H1 (cell line): ENCODE data around the gene NR1I2. TPM values are rescaled to one million over a fixed set of nuclear protein-coding genes. Genes with fewer than 3 reads are reported as not detected.

Experiments
- NANOG ChIP-seq: IDR thresholded peaks from 2 replicates; pipeline ENCODE4 v1.6.1; 2011; ENCODE audit warnings: low read length, low read depth, mild to moderate bottlenecking, inconsistent platforms; ENCODE audit not compliant: insufficient read depth, poor library complexity, severe bottlenecking
- PHF8 ChIP-seq: fragments of 200-600 bp; sonication (generic); conservative IDR thresholded peaks from 2 replicates; pipeline ENCODE4 v1.7.1; 2012; ENCODE audit warnings: low read depth, mild to moderate bottlenecking, inconsistent platforms, low read length, moderate library complexity
- RBBP5 ChIP-seq: IDR thresholded peaks from 2 replicates; pipeline ENCODE4 v1.7.1; 2012; ENCODE audit warnings: low read depth, mild to moderate bottlenecking, inconsistent platforms, low read length, moderate library complexity, borderline replicate concordance
- SIN3A ChIP-seq, 2 experiments: IDR thresholded peaks in 1 of 2; conservative IDR thresholded peaks in 1 of 2; 2 replicates each; pipeline ENCODE4 v1.6.1; 2011 to 2012; ENCODE audit warnings: low read length in 2 of 2, improper control_type of control experiment in 1 of 2, low read depth in 1 of 2, mild to moderate bottlenecking in 1 of 2
- SIX5 ChIP-seq: IDR thresholded peaks from 2 replicates; pipeline ENCODE4 v1.6.1; 2011; ENCODE audit warnings: mild to moderate bottlenecking, low read depth, low read length
- SP2 ChIP-seq: IDR thresholded peaks from 2 replicates; pipeline ENCODE4 v1.6.1; 2012; ENCODE audit warnings: mild to moderate bottlenecking, low read length, inconsistent platforms
- SP4 ChIP-seq: IDR thresholded peaks from 2 replicates; pipeline ENCODE4 v1.6.1; 2012; ENCODE audit warnings: low read length, inconsistent platforms
- SRF ChIP-seq: IDR thresholded peaks from 2 replicates; pipeline ENCODE4 v1.6.1; 2011; ENCODE audit warnings: mild to moderate bottlenecking, low read depth, low read length, moderate library complexity
- YY1 ChIP-seq: IDR thresholded peaks from 2 replicates; pipeline ENCODE4 v1.6.1; 2011; ENCODE audit warnings: low read depth, mild to moderate bottlenecking, low read length
- polyA plus RNA-seq, 7 experiments: library from polyadenylated mRNA; depleted of rRNA in 3 of 7; stranded (reverse) in 5 of 7; unstranded in 2 of 7; fragments of >200 nt in 5 of 7; fragments of 200-250 nt in 2 of 7; gene quantifications; 1 replicate in 5 of 7; 2 replicates in 1 of 7; 4 replicates in 1 of 7; pipeline versions ENCODE4 v1.2.1 to v1.2.3, GENCODE V29; 2011 to 2013; ENCODE audit warnings: missing spikeins in 2 of 7, mixed read lengths in 2 of 7
- total RNA-seq: library from RNA; stranded (reverse); fragmentation: NEBNext Ultra II Directional; extraction: Animal tissue kit (Norgen Biotek cat#: 25700); gene quantifications from 2 replicates; pipeline ENCODE4 v1.2.1, GENCODE V29; 2021
- TF ChIP-seq, protein P1 (sequence below): fragments of 300-600 bp; sonication (generic); IDR thresholded peaks from 2 replicates; pipeline ENCODE4 v1.7.1; 2012; ENCODE audit warnings: low read length, moderate library complexity, mild to moderate bottlenecking, inconsistent platforms; ENCODE audit not compliant: insufficient replicate concordance
- TF ChIP-seq, protein P2 (sequence below): IDR thresholded peaks from 2 replicates; pipeline ENCODE4 v1.6.1; 2011; ENCODE audit warnings: low read depth, mild to moderate bottlenecking, low read length; ENCODE audit not compliant: insufficient read depth

The NR1I2 gene
- total and polyA plus RNA-seq, 2 of the 8 experiments (the other 6 are each of a cell fraction or from before 2014, with no cell fraction given), result 0.28 to 1.8 TPM

DNA sequence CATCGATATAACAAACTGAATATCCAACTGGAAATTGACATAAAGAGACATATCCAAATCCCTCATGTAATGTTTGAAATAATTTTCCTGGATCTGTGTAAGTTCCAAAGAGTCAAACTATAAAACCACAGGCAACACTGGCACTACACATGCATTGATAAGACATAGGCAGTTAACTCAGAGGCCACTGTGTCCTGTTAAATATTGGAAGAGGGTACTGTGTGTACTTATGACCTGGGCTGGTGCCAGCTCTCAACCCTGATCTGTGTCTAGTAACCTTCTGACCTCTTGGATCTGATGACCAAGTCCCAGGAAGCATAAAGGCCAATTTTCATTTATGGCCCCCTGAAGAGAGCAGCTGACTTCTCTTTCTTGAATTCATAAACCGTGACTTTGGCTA, 4.5 kb downstream of the NR1I2 start (continued):
- TF ChIP-seq, protein P1, sequence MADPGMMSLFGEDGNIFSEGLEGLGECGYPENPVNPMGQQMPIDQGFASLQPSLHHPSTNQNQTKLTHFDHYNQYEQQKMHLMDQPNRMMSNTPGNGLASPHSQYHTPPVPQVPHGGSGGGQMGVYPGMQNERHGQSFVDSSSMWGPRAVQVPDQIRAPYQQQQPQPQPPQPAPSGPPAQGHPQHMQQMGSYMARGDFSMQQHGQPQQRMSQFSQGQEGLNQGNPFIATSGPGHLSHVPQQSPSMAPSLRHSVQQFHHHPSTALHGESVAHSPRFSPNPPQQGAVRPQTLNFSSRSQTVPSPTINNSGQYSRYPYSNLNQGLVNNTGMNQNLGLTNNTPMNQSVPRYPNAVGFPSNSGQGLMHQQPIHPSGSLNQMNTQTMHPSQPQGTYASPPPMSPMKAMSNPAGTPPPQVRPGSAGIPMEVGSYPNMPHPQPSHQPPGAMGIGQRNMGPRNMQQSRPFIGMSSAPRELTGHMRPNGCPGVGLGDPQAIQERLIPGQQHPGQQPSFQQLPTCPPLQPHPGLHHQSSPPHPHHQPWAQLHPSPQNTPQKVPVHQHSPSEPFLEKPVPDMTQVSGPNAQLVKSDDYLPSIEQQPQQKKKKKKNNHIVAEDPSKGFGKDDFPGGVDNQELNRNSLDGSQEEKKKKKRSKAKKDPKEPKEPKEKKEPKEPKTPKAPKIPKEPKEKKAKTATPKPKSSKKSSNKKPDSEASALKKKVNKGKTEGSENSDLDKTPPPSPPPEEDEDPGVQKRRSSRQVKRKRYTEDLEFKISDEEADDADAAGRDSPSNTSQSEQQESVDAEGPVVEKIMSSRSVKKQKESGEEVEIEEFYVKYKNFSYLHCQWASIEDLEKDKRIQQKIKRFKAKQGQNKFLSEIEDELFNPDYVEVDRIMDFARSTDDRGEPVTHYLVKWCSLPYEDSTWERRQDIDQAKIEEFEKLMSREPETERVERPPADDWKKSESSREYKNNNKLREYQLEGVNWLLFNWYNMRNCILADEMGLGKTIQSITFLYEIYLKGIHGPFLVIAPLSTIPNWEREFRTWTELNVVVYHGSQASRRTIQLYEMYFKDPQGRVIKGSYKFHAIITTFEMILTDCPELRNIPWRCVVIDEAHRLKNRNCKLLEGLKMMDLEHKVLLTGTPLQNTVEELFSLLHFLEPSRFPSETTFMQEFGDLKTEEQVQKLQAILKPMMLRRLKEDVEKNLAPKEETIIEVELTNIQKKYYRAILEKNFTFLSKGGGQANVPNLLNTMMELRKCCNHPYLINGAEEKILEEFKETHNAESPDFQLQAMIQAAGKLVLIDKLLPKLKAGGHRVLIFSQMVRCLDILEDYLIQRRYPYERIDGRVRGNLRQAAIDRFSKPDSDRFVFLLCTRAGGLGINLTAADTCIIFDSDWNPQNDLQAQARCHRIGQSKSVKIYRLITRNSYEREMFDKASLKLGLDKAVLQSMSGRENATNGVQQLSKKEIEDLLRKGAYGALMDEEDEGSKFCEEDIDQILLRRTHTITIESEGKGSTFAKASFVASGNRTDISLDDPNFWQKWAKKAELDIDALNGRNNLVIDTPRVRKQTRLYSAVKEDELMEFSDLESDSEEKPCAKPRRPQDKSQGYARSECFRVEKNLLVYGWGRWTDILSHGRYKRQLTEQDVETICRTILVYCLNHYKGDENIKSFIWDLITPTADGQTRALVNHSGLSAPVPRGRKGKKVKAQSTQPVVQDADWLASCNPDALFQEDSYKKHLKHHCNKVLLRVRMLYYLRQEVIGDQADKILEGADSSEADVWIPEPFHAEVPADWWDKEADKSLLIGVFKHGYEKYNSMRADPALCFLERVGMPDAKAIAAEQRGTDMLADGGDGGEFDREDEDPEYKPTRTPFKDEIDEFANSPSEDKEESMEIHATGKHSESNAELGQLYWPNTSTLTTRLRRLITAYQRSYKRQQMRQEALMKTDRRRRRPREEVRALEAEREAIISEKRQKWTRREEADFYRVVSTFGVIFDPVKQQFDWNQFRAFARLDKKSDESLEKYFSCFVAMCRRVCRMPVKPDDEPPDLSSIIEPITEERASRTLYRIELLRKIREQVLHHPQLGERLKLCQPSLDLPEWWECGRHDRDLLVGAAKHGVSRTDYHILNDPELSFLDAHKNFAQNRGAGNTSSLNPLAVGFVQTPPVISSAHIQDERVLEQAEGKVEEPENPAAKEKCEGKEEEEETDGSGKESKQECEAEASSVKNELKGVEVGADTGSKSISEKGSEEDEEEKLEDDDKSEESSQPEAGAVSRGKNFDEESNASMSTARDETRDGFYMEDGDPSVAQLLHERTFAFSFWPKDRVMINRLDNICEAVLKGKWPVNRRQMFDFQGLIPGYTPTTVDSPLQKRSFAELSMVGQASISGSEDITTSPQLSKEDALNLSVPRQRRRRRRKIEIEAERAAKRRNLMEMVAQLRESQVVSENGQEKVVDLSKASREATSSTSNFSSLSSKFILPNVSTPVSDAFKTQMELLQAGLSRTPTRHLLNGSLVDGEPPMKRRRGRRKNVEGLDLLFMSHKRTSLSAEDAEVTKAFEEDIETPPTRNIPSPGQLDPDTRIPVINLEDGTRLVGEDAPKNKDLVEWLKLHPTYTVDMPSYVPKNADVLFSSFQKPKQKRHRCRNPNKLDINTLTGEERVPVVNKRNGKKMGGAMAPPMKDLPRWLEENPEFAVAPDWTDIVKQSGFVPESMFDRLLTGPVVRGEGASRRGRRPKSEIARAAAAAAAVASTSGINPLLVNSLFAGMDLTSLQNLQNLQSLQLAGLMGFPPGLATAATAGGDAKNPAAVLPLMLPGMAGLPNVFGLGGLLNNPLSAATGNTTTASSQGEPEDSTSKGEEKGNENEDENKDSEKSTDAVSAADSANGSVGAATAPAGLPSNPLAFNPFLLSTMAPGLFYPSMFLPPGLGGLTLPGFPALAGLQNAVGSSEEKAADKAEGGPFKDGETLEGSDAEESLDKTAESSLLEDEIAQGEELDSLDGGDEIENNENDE, result no peak
- TF ChIP-seq YY1 (no peak), NANOG (no peak), SRF (no peak), SIN3A (conservative IDR thresholded peaks at IDR 0.05 in 1 of 2, IDR thresholded peaks at IDR 0.05 in 1 of 2; ENCODE audit: low read depth in 1 of 2, low read length in 2 of 2) (no peak), SP2 (no peak), RBBP5 (no peak), SIX5 (no peak), SP4 (no peak), PHF8 (no peak)
- TF ChIP-seq, protein P2, sequence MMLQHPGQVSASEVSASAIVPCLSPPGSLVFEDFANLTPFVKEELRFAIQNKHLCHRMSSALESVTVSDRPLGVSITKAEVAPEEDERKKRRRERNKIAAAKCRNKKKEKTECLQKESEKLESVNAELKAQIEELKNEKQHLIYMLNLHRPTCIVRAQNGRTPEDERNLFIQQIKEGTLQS, result no peak
